ENCODE data around the gene COX6A1. TPM values are rescaled to one million over a fixed set of nuclear protein-coding genes. Genes with fewer than 3 reads are reported as not detected.
"Not testable (repeated sequence)": the region's sequence is repeated elsewhere in the genome, so short reads cannot be mapped to it uniquely, and the experiment has no call there.

The COX6A1 gene
- total RNA-seq, 2 donors from 2014 or later, result 229 to 431 TPM

GRCh38 chr12:120444676-120445075, 6.8 kb downstream of the COX6A1 start:
- no peak for TF ChIP-seq CTCF (IDR thresholded peaks at IDR 0.05)
- DNase-seq (ENCODE audit: low spot score) (no peak), ATAC-seq (ENCODE audit: insufficient number of reproducible peaks, low FRiP score, low read depth) (no peak)
- H3K27me3 ChIP-seq (replicated peaks; ENCODE audit: insufficient read depth), result no peaks in the 10 kb centered on the region
- H3K4me3 ChIP-seq, result no peak overlapping the region
- H3K36me3 ChIP-seq, result peaks cover 12% of the 10 kb centered on the region
- H3K9me3 ChIP-seq, result no peaks in the 10 kb centered on the region
- no peak overlapping the region for H3K27ac ChIP-seq
- peaks cover 17 to 24% of the 10 kb centered on the region in 2 donors for H3K4me1 ChIP-seq (ENCODE audit: control insufficient read depth in 1 of 2, low read depth in 2 of 2)

- TF ChIP-seq CTCF (IDR thresholded peaks at IDR 0.05), result no peak
- H3K36me3 ChIP-seq, result peaks cover 6% of the 10 kb centered on the region
- peak; percentile 97 for ATAC-seq (ENCODE audit: insufficient number of reproducible peaks, low FRiP score, low read depth)
- H3K4me1 ChIP-seq (ENCODE audit: control insufficient read depth in 1 of 2, low read depth in 2 of 2), result peaks cover 17 to 24% of the 10 kb centered on the region in 2 donors
- H3K4me3 ChIP-seq, result peak within 1 kb of the TSS; percentile 79
- DNase-seq (ENCODE audit: low spot score), result no peak
- H3K9me3 ChIP-seq, result no peaks in the 10 kb centered on the region
- H3K27ac ChIP-seq, result peak within 1 kb of the TSS; percentile 84 to 88
- H3K27me3 ChIP-seq (replicated peaks; ENCODE audit: insufficient read depth), result no peaks in the 10 kb centered on the region
These were observed 8.3 kb downstream of the COX6A1 start, which contains the start of the genes GATC and TRIAP1 for GRCh38 chr12:120445911-120446843. Gene GATC (plus strand): TSS chr12:120446444. CDS start chr12:120446481, 37 bp downstream. Gene TRIAP1 (minus strand): TSS chr12:120446384. CDS start chr12:120446372, 12 bp downstream.

GRCh38 chr12:120446844-120447178, 8.9 kb downstream of the COX6A1 start:
- DNase-seq (ENCODE audit: low spot score); H3K9me3 ChIP-seq; H3K27me3 ChIP-seq (replicated peaks; ENCODE audit: insufficient read depth); ATAC-seq (ENCODE audit: insufficient number of reproducible peaks, low FRiP score, low read depth); H3K36me3 ChIP-seq: not testable (repeated sequence)
- Histone ChIP-seq H3K27ac (peak overlapping the region; percentile 84 to 88), H3K4me3 (peak overlapping the region; percentile 79), H3K4me1 (ENCODE audit: control insufficient read depth in 1 of 2, low read depth in 2 of 2) (peaks cover 17 to 24% of the 10 kb centered on the region in 2 donors)

DNA sequence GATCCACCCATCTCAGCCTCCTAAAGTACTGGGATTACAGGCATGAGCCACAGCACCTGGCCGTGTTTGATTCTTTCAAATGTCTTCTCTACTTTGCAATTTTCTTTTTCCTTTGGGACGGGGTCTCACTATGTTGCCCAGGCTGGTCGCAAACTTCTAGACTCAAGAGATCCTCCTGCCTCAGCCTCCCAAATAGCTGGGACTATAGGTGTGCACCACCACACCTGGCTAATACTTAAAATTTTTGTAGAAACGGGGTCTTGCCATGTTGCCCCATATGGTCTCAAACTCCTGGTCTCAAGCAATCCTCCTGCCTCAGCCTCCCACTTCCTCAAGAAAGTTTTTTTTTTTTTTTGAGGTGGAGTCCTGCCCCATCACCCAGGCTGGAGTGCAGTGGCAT, 10.1 kb downstream of the COX6A1 start:
- no peak overlapping the region for H3K4me3 ChIP-seq
- no peaks in the 10 kb centered on the region for H3K27me3 ChIP-seq (replicated peaks; ENCODE audit: insufficient read depth)
- no peak overlapping the region for H3K27ac ChIP-seq
- DNase-seq (ENCODE audit: low spot score) (no peak), ATAC-seq (ENCODE audit: insufficient number of reproducible peaks, low FRiP score, low read depth) (no peak)
- no peak for TF ChIP-seq CTCF (IDR thresholded peaks at IDR 0.05)
- H3K4me1 ChIP-seq (ENCODE audit: control insufficient read depth in 1 of 2, low read depth in 2 of 2), result peaks cover 17 to 24% of the 10 kb centered on the region in 2 donors
- H3K9me3 ChIP-seq, result no peaks in the 10 kb centered on the region
- peaks cover 8% of the 10 kb centered on the region for H3K36me3 ChIP-seq

DNA sequence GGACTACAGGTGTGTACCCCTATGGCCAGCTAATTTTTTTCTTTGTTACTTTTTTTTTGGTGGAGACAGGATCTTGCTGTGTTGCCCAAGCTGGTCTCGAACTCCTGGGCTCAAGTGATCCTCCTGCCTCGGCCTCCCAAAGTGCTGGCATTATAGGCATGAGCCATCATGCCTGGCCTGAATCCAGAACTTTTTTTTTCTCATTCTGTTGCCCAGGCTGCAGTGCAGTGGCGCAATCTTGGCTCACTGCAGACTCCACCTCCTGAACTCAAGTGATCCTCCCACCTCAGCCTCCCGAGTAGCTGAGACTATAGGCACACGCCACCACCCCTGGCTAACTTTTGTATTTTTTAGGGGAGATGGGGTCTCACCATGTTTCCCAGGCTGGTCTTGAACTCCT, 14.6 kb downstream of the COX6A1 start:
- H3K27me3 ChIP-seq (replicated peaks; ENCODE audit: insufficient read depth), result not testable (repeated sequence)

GRCh38 chr12:120453060-120453750, 15.3 kb downstream of the COX6A1 start:
- DNase-seq (ENCODE audit: low spot score) (no peak), ATAC-seq (ENCODE audit: insufficient number of reproducible peaks, low FRiP score, low read depth) (no peak)
- Histone ChIP-seq H3K27ac (no peak overlapping the region), H3K4me1 (ENCODE audit: control insufficient read depth in 1 of 2, low read depth in 2 of 2) (no peaks in the 10 kb centered on the region), H3K9me3 (no peaks in the 10 kb centered on the region), H3K4me3 (no peak overlapping the region), H3K27me3 (replicated peaks; ENCODE audit: insufficient read depth) (no peaks in the 10 kb centered on the region), H3K36me3 (peaks cover 19% of the 10 kb centered on the region)
- TF ChIP-seq CTCF (IDR thresholded peaks at IDR 0.05), result no peak

More for the DNA sequence above, 14.6 kb downstream of the COX6A1 start:
- peaks cover 16% of the 10 kb centered on the region for H3K36me3 ChIP-seq
- H3K4me1 ChIP-seq (ENCODE audit: control insufficient read depth in 1 of 2, low read depth in 2 of 2); H3K9me3 ChIP-seq; ATAC-seq (ENCODE audit: insufficient number of reproducible peaks, low FRiP score, low read depth); H3K27ac ChIP-seq; DNase-seq (ENCODE audit: low spot score); H3K4me3 ChIP-seq: not testable (repeated sequence)
